Astrocyte (in vitro differentiated cells and primary cell): ENCODE measurements around the gene RPL3. TPM values are rescaled to one million over a fixed set of nuclear protein-coding genes. Genes with fewer than 3 reads are reported as not detected.

Source experiments
- DNase-seq: peaks from one replicate; pipeline ENCODE4 v3.0.0-alpha.2; 2010; ENCODE audit warnings: low read depth
- FAIRE-seq: peaks from 2 replicates; lab custom pipeline; 2011; peaks lifted over from hg19 to GRCh38; lab: Jason Lieb, UNC
- H2AFZ ChIP-seq: 2 replicates; pipeline ENCODE4 v1.6.0; 2012; ENCODE audit warnings: low read depth, low read length, inconsistent platforms
- H3K27ac ChIP-seq: 2 replicates; pipeline ENCODE4 v1.5.1; 2011; ENCODE audit warnings: low read depth, low read length, inconsistent platforms
- H3K27me3 ChIP-seq: 2 replicates; pipeline ENCODE4 v1.6.0; 2011; ENCODE audit warnings: low read length, inconsistent platforms; ENCODE audit not compliant: insufficient read depth
- H3K36me3 ChIP-seq: 2 replicates; pipeline ENCODE4 v1.5.1; 2011; ENCODE audit warnings: low read length, inconsistent platforms; ENCODE audit not compliant: insufficient read depth
- H3K4me1 ChIP-seq: 2 replicates; pipeline ENCODE4 v1.5.1; 2011; ENCODE audit warnings: low read length, inconsistent platforms; ENCODE audit not compliant: insufficient read depth
- H3K4me2 ChIP-seq: 2 replicates; pipeline ENCODE4 v1.6.0; 2012; ENCODE audit warnings: low read length, inconsistent platforms
- H3K4me3 ChIP-seq: 2 replicates; pipeline ENCODE4 v1.5.1; 2011; ENCODE audit warnings: low read depth, mild to moderate bottlenecking, low read length, inconsistent platforms; ENCODE audit not compliant: insufficient read depth
- H3K79me2 ChIP-seq: 2 replicates; pipeline ENCODE4 v1.6.0; 2012; ENCODE audit warnings: mild to moderate bottlenecking, low read length, inconsistent platforms; ENCODE audit not compliant: insufficient read depth
- H3K9ac ChIP-seq: 2 replicates; pipeline ENCODE4 v1.6.0; 2012; ENCODE audit warnings: mild to moderate bottlenecking, low read length, inconsistent platforms
- H3K9me3 ChIP-seq: 2 replicates; pipeline ENCODE4 v1.5.1; 2012; ENCODE audit warnings: low read depth, mild to moderate bottlenecking, low read length, inconsistent platforms; ENCODE audit not compliant: insufficient read depth
- H4K20me1 ChIP-seq: 2 replicates; pipeline ENCODE4 v1.6.0; 2012; ENCODE audit warnings: low read length, inconsistent platforms; ENCODE audit not compliant: insufficient read depth
- H3K27ac Mint-ChIP-seq: one replicate; pipeline ENCODE4 v1.8.0; 2021; ENCODE audit warnings: mild to moderate bottlenecking, mixed read lengths; ENCODE audit not compliant: unreplicated experiment
- H3K27me3 Mint-ChIP-seq: one replicate; pipeline ENCODE4 v1.8.0; 2021; ENCODE audit warnings: low read depth, mixed read lengths; ENCODE audit not compliant: unreplicated experiment
- H3K36me3 Mint-ChIP-seq: one replicate; pipeline ENCODE4 v1.8.0; 2021; ENCODE audit warnings: low read depth, mixed read lengths; ENCODE audit not compliant: unreplicated experiment
- H3K4me1 Mint-ChIP-seq: one replicate; pipeline ENCODE4 v1.8.0; 2021; ENCODE audit warnings: low read depth, mixed read lengths; ENCODE audit not compliant: unreplicated experiment
- H3K4me3 Mint-ChIP-seq: one replicate; pipeline ENCODE4 v1.8.0; 2021; ENCODE audit warnings: mild to moderate bottlenecking, moderate library complexity, mixed read lengths; ENCODE audit not compliant: unreplicated experiment
- H3K9me3 Mint-ChIP-seq: one replicate; pipeline ENCODE4 v1.8.0; 2021; ENCODE audit warnings: mild to moderate bottlenecking, mixed read lengths; ENCODE audit not compliant: unreplicated experiment
- CTCF ChIP-seq: IDR thresholded peaks from 2 replicates; pipeline ENCODE4 v1.5.1; 2011; ENCODE audit warnings: low read depth, mild to moderate bottlenecking, inconsistent platforms, low read length, moderate library complexity; ENCODE audit not compliant: insufficient read depth
- EZH2 ChIP-seq: IDR thresholded peaks from 2 replicates; pipeline ENCODE4 v1.6.1; 2012; ENCODE audit warnings: mild to moderate bottlenecking, low read length, inconsistent platforms; ENCODE audit not compliant: insufficient read depth
- total RNA-seq: library from RNA; stranded (reverse); gene quantifications from 2 replicates; pipeline ENCODE4 v1.2.1, GENCODE V29; 2021

The RPL3 gene
- total RNA-seq, 1 donor from 2014 or later, result 1,182 TPM

- no peak for DNase-seq
These were observed 31.1 kb downstream of the RPL3 start for GRCh38 chr22:39288135-39288898.

GRCh38 chr22:39287076-39287725, 32.2 kb downstream of the RPL3 start:
- TF ChIP-seq CTCF (no peak), EZH2 (no peak)
- H3K9me3 ChIP-seq, result peaks cover 6% of the 10 kb centered on the region
- H3K9me3 Mint-ChIP-seq, result no peaks in the 10 kb centered on the region
- peaks cover 3% of the 10 kb centered on the region for H3K4me1 Mint-ChIP-seq
- no peaks in the 10 kb centered on the region for H3K36me3 ChIP-seq
- H3K36me3 Mint-ChIP-seq, result no peaks in the 10 kb centered on the region
- FAIRE-seq, result no peak
- no peak overlapping the region for H3K4me2 ChIP-seq
- no peak overlapping the region for H2AFZ ChIP-seq
- H3K4me3 Mint-ChIP-seq, result no peak overlapping the region
- H4K20me1 ChIP-seq, result no peaks in the 10 kb centered on the region
- no peak overlapping the region for H3K27ac ChIP-seq
- H3K4me1 ChIP-seq, result peaks cover 23% of the 10 kb centered on the region
- H3K4me3 ChIP-seq, result no peak overlapping the region
- no peak for DNase-seq
- no peaks in the 10 kb centered on the region for H3K27me3 ChIP-seq
- H3K79me2 ChIP-seq, result no peaks in the 10 kb centered on the region
- H3K9ac ChIP-seq, result no peak overlapping the region
- H3K27me3 Mint-ChIP-seq, result no peaks in the 10 kb centered on the region
- H3K27ac Mint-ChIP-seq, result no peak overlapping the region

More at GRCh38 chr22:39288135-39288898, 31.1 kb downstream of the RPL3 start:
- Mint-ChIP-seq H3K27me3 (no peaks in the 10 kb centered on the region), H3K36me3 (no peaks in the 10 kb centered on the region), H3K27ac (no peak overlapping the region), H3K4me1 (peaks cover 10% of the 10 kb centered on the region), H3K9me3 (no peaks in the 10 kb centered on the region), H3K4me3 (no peak overlapping the region)
- TF ChIP-seq EZH2, result no peak
- no peak for TF ChIP-seq CTCF
- H3K4me2 ChIP-seq, result no peak overlapping the region
- no peak overlapping the region for H3K9ac ChIP-seq
- H3K27me3 ChIP-seq, result no peaks in the 10 kb centered on the region
- FAIRE-seq, result no peak
- no peak overlapping the region for H3K4me3 ChIP-seq
- no peak overlapping the region for H3K27ac ChIP-seq
- H3K4me1 ChIP-seq, result peaks cover 26% of the 10 kb centered on the region
- H3K79me2 ChIP-seq, result no peaks in the 10 kb centered on the region
- no peak overlapping the region for H2AFZ ChIP-seq
- peaks cover 6% of the 10 kb centered on the region for H3K9me3 ChIP-seq
- no peaks in the 10 kb centered on the region for H3K36me3 ChIP-seq
- H4K20me1 ChIP-seq, result no peaks in the 10 kb centered on the region
